HCT116 (cell line): Measurements from ENCODE around the gene NAGLU.

Source experiments
- CTCF ChIP-seq, 3 experiments: fragments of 200-600 bp in 1 of 3; sonication (generic) in 1 of 3; IDR thresholded peaks in 2 of 3; conservative IDR thresholded peaks in 1 of 3; 2 replicates each; pipeline ENCODE4 v1.5.1; 2012 to 2017; ENCODE audit warnings: low read depth in 2 of 3, low read length in 2 of 3, antibody characterized with exemption in 1 of 3, borderline replicate concordance in 1 of 3, control low read depth in 1 of 3, mild to moderate bottlenecking in 1 of 3, mixed read lengths in 1 of 3, mixed run types in 1 of 3, moderate library complexity in 1 of 3; ENCODE audit not compliant: insufficient read depth in 1 of 3
- EZH2 ChIP-seq: fragments of 200-600 bp; sonication (generic); IDR thresholded peaks from 2 replicates; pipeline ENCODE4 v1.6.1; 2017; ENCODE audit warnings: antibody characterized with exemption, mixed run types
- EZH2phosphoT487 ChIP-seq: fragments of 200-600 bp; IDR thresholded peaks from 2 replicates; pipeline ENCODE4 v1.6.1; 2018; ENCODE audit warnings: antibody characterized with exemption, borderline replicate concordance
- MAX ChIP-seq: IDR thresholded peaks from 2 replicates; pipeline ENCODE4 v1.6.1; 2012
- POLR2A ChIP-seq: IDR thresholded peaks from 2 replicates; pipeline ENCODE4 v1.7.0; 2011; ENCODE audit warnings: borderline replicate concordance; ENCODE audit not compliant: insufficient read depth, insufficient read length; ENCODE audit errors: extremely low read depth
- POLR2AphosphoS5 ChIP-seq: IDR thresholded peaks from 2 replicates; pipeline ENCODE4 v1.6.1; 2011; ENCODE audit warnings: mild to moderate bottlenecking, low read depth, low read length, moderate library complexity
- RAD21 ChIP-seq: IDR thresholded peaks from 2 replicates; pipeline ENCODE4 v1.6.1; 2012; ENCODE audit warnings: low read depth, mild to moderate bottlenecking
- SIN3A ChIP-seq: IDR thresholded peaks from 2 replicates; pipeline ENCODE4 v1.6.1; 2012; ENCODE audit warnings: low read depth
- TCF7L2 ChIP-seq: IDR thresholded peaks from 2 replicates; pipeline ENCODE4 v1.7.0; 2011; ENCODE audit warnings: borderline replicate concordance, inconsistent platforms; ENCODE audit not compliant: insufficient read depth, insufficient read length; ENCODE audit errors: extremely low read depth
- ZFX ChIP-seq: fragments of 450-650 bp; IDR thresholded peaks from 2 replicates; pipeline ENCODE4 v1.6.1; 2017
- ZNF274 ChIP-seq: fragments of 200-500 bp; sonication (Bioruptor generic); IDR thresholded peaks from 2 replicates; pipeline ENCODE4 v1.6.1; 2014; ENCODE audit warnings: mild to moderate bottlenecking, low read depth, low read length, inconsistent platforms

- TF ChIP-seq RAD21: no peak
- TF ChIP-seq CTCF (IDR thresholded peaks at IDR 0.05 in 2 of 3, conservative IDR thresholded peaks at IDR 0.05 in 1 of 3; ENCODE audit: borderline replicate concordance in 1 of 3, insufficient read depth in 1 of 3, low read depth in 2 of 3, low read length in 2 of 3): no peak
- TF ChIP-seq POLR2AphosphoS5: no peak
- TF ChIP-seq ZFX: no peak
- no peak for TF ChIP-seq POLR2A
- no peak for TF ChIP-seq TCF7L2
- TF ChIP-seq MAX: no peak
- TF ChIP-seq SIN3A: no peak
- TF ChIP-seq EZH2: no peak
- TF ChIP-seq ZNF274: no peak
- TF ChIP-seq EZH2phosphoT487: no peak
Measured at GRCh38 chr17:42538482-42538881, 2.4 kb downstream of the NAGLU start.
